GM18868 (cell line): ENCODE results near the gene ENOX1.

Experiments
- ATAC-seq: cut with Tn5 transposase; IDR thresholded peaks from one replicate; pipeline ENCODE4 v1.9.1; 2021; ENCODE audit warnings: mild to moderate bottlenecking, moderate library complexity; ENCODE audit not compliant: unreplicated experiment

Gene ENOX1

GRCh38 chr13:43551897-43552456, 234.8 kb downstream of the ENOX1 start:
- ATAC-seq: no peak

- no peak for ATAC-seq
Measured at GRCh38 chr13:43546816-43547215, 240.0 kb downstream of the ENOX1 start.

GRCh38 chr13:43546251-43546650, 240.5 kb downstream of the ENOX1 start:
- no peak for ATAC-seq

GRCh38 chr13:43545317-43545874, 241.4 kb downstream of the ENOX1 start:
- ATAC-seq: no peak

- no peak for ATAC-seq
Measured at GRCh38 chr13:43544631-43545030, 242.1 kb downstream of the ENOX1 start.

- ATAC-seq: no peak
Measured at GRCh38 chr13:43544011-43544410, 242.8 kb downstream of the ENOX1 start.

- ATAC-seq: no peak
Measured at GRCh38 chr13:43543331-43543730, 243.4 kb downstream of the ENOX1 start.

GRCh38 chr13:43537124-43537523, 249.6 kb downstream of the ENOX1 start:
- no peak for ATAC-seq

GRCh38 chr13:43529796-43530195, 257.0 kb downstream of the ENOX1 start:
- no peak for ATAC-seq

- ATAC-seq: no peak
Measured at GRCh38 chr13:43528992-43529391, 257.8 kb downstream of the ENOX1 start.

GRCh38 chr13:43522788-43523187, 264.0 kb downstream of the ENOX1 start:
- no peak for ATAC-seq

- ATAC-seq: no peak
Measured at GRCh38 chr13:43520351-43520750, 266.4 kb downstream of the ENOX1 start.

- ATAC-seq: no peak
Measured at GRCh38 chr13:43518833-43519232, 267.9 kb downstream of the ENOX1 start.

GRCh38 chr13:43516401-43516833, 270.4 kb downstream of the ENOX1 start:
- ATAC-seq: no peak

GRCh38 chr13:43515531-43515930, 271.2 kb downstream of the ENOX1 start:
- no peak for ATAC-seq

GRCh38 chr13:43514311-43514710, 272.5 kb downstream of the ENOX1 start:
- ATAC-seq: no peak

- ATAC-seq: no peak
Measured at GRCh38 chr13:43512221-43512620, 274.6 kb downstream of the ENOX1 start.

GRCh38 chr13:43510956-43511901, 275.5 kb downstream of the ENOX1 start:
- no peak for ATAC-seq

GRCh38 chr13:43495732-43496131, 291.0 kb downstream of the ENOX1 start:
- ATAC-seq: no peak

GRCh38 chr13:43494206-43494605, 292.6 kb downstream of the ENOX1 start:
- ATAC-seq: no peak

GRCh38 chr13:43493496-43494000, 293.2 kb downstream of the ENOX1 start:
- ATAC-seq: no peak

- ATAC-seq: no peak
Measured at GRCh38 chr13:43492745-43493144, 294.0 kb downstream of the ENOX1 start.
